H1 (cell line): ENCODE results near the gene FGF2. TPM values are rescaled to one million over a fixed set of nuclear protein-coding genes. Genes with fewer than 3 reads are reported as not detected.

ENCODE experiments used
- CTCF ChIA-PET: fragments of 300-600 bp; sonication (Branson Sonifier 250); formaldehyde crosslinking; loops from one replicate; lab custom pipeline; 2021; ENCODE audit not compliant: partially characterized antibody; lab: Charles Lee
- POLR2A ChIA-PET: fragments of 300-600 bp; sonication (Branson Sonifier 250); formaldehyde crosslinking; loops from one replicate; lab custom pipeline; 2021; ENCODE audit warnings: inconsistent platforms; ENCODE audit not compliant: partially characterized antibody; lab: Charles Lee
- DNase-seq, 2 experiments: peaks; one replicate each; pipeline versions ENCODE4 v3.0.0 to v3.0.0-alpha.2; 2010 to 2022; ENCODE audit warnings: low spot score in 2 of 2, low read depth in 1 of 2, mixed read lengths in 1 of 2
- FAIRE-seq: peaks from 2 replicates; lab custom pipeline; 2011; peaks lifted over from hg19 to GRCh38; lab: Jason Lieb, UNC
- H2AFZ ChIP-seq: 2 replicates; pipeline ENCODE4 v1.8.1; 2012; ENCODE audit warnings: low read length, inconsistent platforms
- H2AK5ac ChIP-seq: 2 replicates; pipeline ENCODE4 v1.6.1; 2013; ENCODE audit warnings: low read depth, low read length
- H2BK120ac ChIP-seq: replicated peaks from 2 replicates; pipeline ENCODE3; 2013; ENCODE audit warnings: low read depth, low read length, inconsistent platforms
- H2BK12ac ChIP-seq: 2 replicates; pipeline ENCODE4 v1.6.1; 2013; ENCODE audit warnings: low read depth, low read length
- H2BK15ac ChIP-seq: 2 replicates; pipeline ENCODE4 v1.6.1; 2013; ENCODE audit warnings: low read length
- H2BK20ac ChIP-seq: 2 replicates; pipeline ENCODE4 v1.6.1; 2013; ENCODE audit warnings: low read length
- H2BK5ac ChIP-seq: 2 replicates; pipeline ENCODE4 v1.6.1; 2013; ENCODE audit warnings: low read depth, low read length
- H3K14ac ChIP-seq: 2 replicates; pipeline ENCODE4 v1.6.1; 2013; ENCODE audit warnings: inconsistent platforms; ENCODE audit not compliant: insufficient read length
- H3K18ac ChIP-seq: 2 replicates; pipeline ENCODE4 v1.6.1; 2013; ENCODE audit warnings: low read length; ENCODE audit errors: extremely low read depth
- H3K23ac ChIP-seq: 2 replicates; pipeline ENCODE4 v1.6.1; 2013; ENCODE audit warnings: inconsistent platforms; ENCODE audit not compliant: insufficient read length
- H3K23me2 ChIP-seq: 2 replicates; pipeline ENCODE4 v1.6.1; 2013; ENCODE audit warnings: low read depth, low read length
- H3K27ac ChIP-seq: 2 replicates; pipeline ENCODE4 v1.6.1; 2011; ENCODE audit warnings: low read depth, low read length, inconsistent platforms
- H3K27me3 ChIP-seq, 4 experiments: replicated peaks in 1 of 4; 1 replicate in 1 of 4; 2 replicates in 3 of 4; pipeline versions ENCODE4 v1.6.1 to v1.8.1; 2011 to 2013; ENCODE audit warnings: low read length in 3 of 4, mild to moderate bottlenecking in 3 of 4, inconsistent platforms in 2 of 4, mixed read lengths in 2 of 4, moderate library complexity in 1 of 4; ENCODE audit not compliant: control insufficient read depth in 3 of 4, insufficient read depth in 3 of 4; ENCODE audit errors: extremely low read depth in 1 of 4
- H3K36me3 ChIP-seq, 4 experiments: 2 replicates each; pipeline versions ENCODE4 v1.6.1 to v1.8.1; 2011 to 2013; ENCODE audit warnings: mild to moderate bottlenecking in 4 of 4, low read length in 3 of 4, moderate library complexity in 2 of 4, control low read depth in 1 of 4, inconsistent platforms in 1 of 4; ENCODE audit not compliant: insufficient read depth in 4 of 4, control insufficient read depth in 2 of 4
- H3K4ac ChIP-seq: replicated peaks from 2 replicates; pipeline ENCODE3; 2013; ENCODE audit warnings: low read length, low read depth, mixed read lengths, inconsistent platforms; ENCODE audit not compliant: insufficient read length
- H3K4me1 ChIP-seq, 4 experiments: replicated peaks in 1 of 4; 1 replicate in 1 of 4; 2 replicates in 3 of 4; pipeline versions ENCODE4 v1.6.1 to v1.8.1; 2011 to 2013; ENCODE audit warnings: low read length in 3 of 4, inconsistent platforms in 2 of 4, mixed read lengths in 1 of 4; ENCODE audit not compliant: insufficient read depth in 4 of 4, control insufficient read depth in 3 of 4
- H3K4me2 ChIP-seq, 2 experiments: 2 replicates each; pipeline versions ENCODE4 v1.6.1 to v1.8.1; 2011 to 2013; ENCODE audit warnings: low read depth in 2 of 2, low read length in 2 of 2, control low read depth in 1 of 2, inconsistent platforms in 1 of 2, mild to moderate bottlenecking in 1 of 2; ENCODE audit not compliant: insufficient read depth in 1 of 2
- H3K4me3 ChIP-seq, 4 experiments: fragments of 200-600, 300-600 bp in 1 of 4; sonication (generic), shearing (Covaris generic), sonication (Bioruptor Twin) in 1 of 4; 2 replicates each; pipeline versions ENCODE4 v1.5.1 to v1.8.1; 2011 to 2016; ENCODE audit warnings: low read length in 4 of 4, low read depth in 3 of 4, control low read depth in 2 of 4, inconsistent platforms in 2 of 4, mild to moderate bottlenecking in 2 of 4, mixed read lengths in 1 of 4, moderate library complexity in 1 of 4; ENCODE audit not compliant: insufficient read depth in 2 of 4; ENCODE audit errors: extremely low read depth in 1 of 4
- H3K56ac ChIP-seq: replicated peaks from 2 replicates; pipeline ENCODE3; 2013; ENCODE audit warnings: low read depth, mild to moderate bottlenecking, mixed read lengths, low read length, inconsistent platforms; ENCODE audit not compliant: insufficient read length
- H3K79me1 ChIP-seq: 2 replicates; pipeline ENCODE4 v1.6.1; 2013; ENCODE audit warnings: low read depth, low read length, control low read depth
- H3K79me2 ChIP-seq, 2 experiments: 2 replicates each; pipeline versions ENCODE4 v1.6.1 to v1.8.1; 2012 to 2013; ENCODE audit warnings: low read length in 2 of 2, mild to moderate bottlenecking in 2 of 2, inconsistent platforms in 1 of 2; ENCODE audit not compliant: insufficient read depth in 2 of 2, control insufficient read depth in 1 of 2
- H3K9ac ChIP-seq, 4 experiments: replicated peaks in 1 of 4; 1 replicate in 1 of 4; 2 replicates in 3 of 4; pipeline versions ENCODE4 v1.6.1 to v1.8.1; 2011 to 2013; ENCODE audit warnings: low read depth in 3 of 4, low read length in 3 of 4, control low read depth in 2 of 4, mild to moderate bottlenecking in 2 of 4, moderate library complexity in 2 of 4, inconsistent platforms in 1 of 4; ENCODE audit errors: extremely low read depth in 1 of 4
- H3K9me3 ChIP-seq, 2 experiments: 2 replicates each; pipeline versions ENCODE4 v1.6.1 to v1.8.1; 2012 to 2013; ENCODE audit warnings: mild to moderate bottlenecking in 2 of 2, moderate library complexity in 2 of 2, control low read depth in 1 of 2, inconsistent platforms in 1 of 2, low read depth in 1 of 2, low read length in 1 of 2, mixed read lengths in 1 of 2; ENCODE audit not compliant: insufficient read depth in 2 of 2
- H4K20me1 ChIP-seq, 2 experiments: replicated peaks in 1 of 2; 2 replicates each; pipeline versions ENCODE3 to v1.8.1; 2011 to 2013; ENCODE audit warnings: inconsistent platforms in 2 of 2, low read length in 2 of 2, mild to moderate bottlenecking in 1 of 2; ENCODE audit not compliant: insufficient read depth in 2 of 2, control insufficient read depth in 1 of 2
- H4K5ac ChIP-seq: 2 replicates; pipeline ENCODE4 v1.6.1; 2013; ENCODE audit warnings: low read length, low read depth, mixed read lengths, inconsistent platforms; ENCODE audit not compliant: insufficient read length
- H4K8ac ChIP-seq: 2 replicates; pipeline ENCODE4 v1.8.0; 2013; ENCODE audit warnings: mild to moderate bottlenecking, moderate library complexity, low read length, inconsistent platforms; ENCODE audit not compliant: insufficient read depth; ENCODE audit errors: extremely low read depth
- H4K91ac ChIP-seq: replicated peaks from 2 replicates; pipeline ENCODE3; 2013; ENCODE audit warnings: low read length, mixed read lengths, inconsistent platforms; ENCODE audit not compliant: insufficient read length
- POLR2A ChIP-seq, 2 experiments: IDR thresholded peaks; 1 replicate in 1 of 2; 2 replicates in 1 of 2; pipeline ENCODE4 v1.6.1; 2011; ENCODE audit warnings: low read depth in 2 of 2, low read length in 2 of 2, mild to moderate bottlenecking in 2 of 2; ENCODE audit errors: control extremely low read depth in 1 of 2
- WGBS, 2 experiments: shearing (Covaris generic) in 1 of 2; methylation state at CpG; one replicate each; pipeline versions ENCODE4 v1.1.6 to v1.1.7; 2013 to 2015; ENCODE audit warnings: low lambda C conversion rate in 2 of 2, mixed read lengths in 2 of 2, inconsistent platforms in 1 of 2, low coverage in 1 of 2, missing lambda C conversion rate in 1 of 2; ENCODE audit not compliant: insufficient replicate concordance in 2 of 2, insufficient coverage in 1 of 2, insufficient read length in 1 of 2; ENCODE audit errors: extremely low coverage in 1 of 2, missing lambda C conversion rate in 1 of 2; 5-methylcytosine and 5-hydroxymethylcytosine counted together
- polyA plus RNA-seq, 7 experiments: library from polyadenylated mRNA; depleted of rRNA in 3 of 7; stranded (reverse) in 5 of 7; unstranded in 2 of 7; fragments of >200 nt in 5 of 7; fragments of 200-250 nt in 2 of 7; gene quantifications; 1 replicate in 5 of 7; 2 replicates in 1 of 7; 4 replicates in 1 of 7; pipeline versions ENCODE4 v1.2.1 to v1.2.3, GENCODE V29; 2011 to 2013; ENCODE audit warnings: missing spikeins in 2 of 7, mixed read lengths in 2 of 7
- total RNA-seq: library from RNA; stranded (reverse); fragmentation: NEBNext Ultra II Directional; extraction: Animal tissue kit (Norgen Biotek cat#: 25700); gene quantifications from 2 replicates; pipeline ENCODE4 v1.2.1, GENCODE V29; 2021
- TF ChIP-seq, protein P1 (sequence below): IDR thresholded peaks from 2 replicates; pipeline ENCODE4 v1.6.1; 2011; ENCODE audit warnings: low read depth, mild to moderate bottlenecking, low read length; ENCODE audit not compliant: insufficient read depth

Gene FGF2
- total and polyA plus RNA-seq, 2 of the 8 experiments (the other 6 are each of a cell fraction or from before 2014, with no cell fraction given): 23.4 to 145 TPM

- no peak overlapping the region; the same call in 1 of the 2 replicates for H3K18ac ChIP-seq
- DNase-seq: no peak
- H2AFZ ChIP-seq: no peak overlapping the region
- peaks cover 2% of the 10 kb centered on the region; the same call in 1 of the 2 replicates for H3K23me2 ChIP-seq
- H4K5ac ChIP-seq: no peak overlapping the region
- peak overlapping the region; percentile 20; the same call in 1 of the 2 replicates for H2BK15ac ChIP-seq
- TF ChIP-seq, protein P1, sequence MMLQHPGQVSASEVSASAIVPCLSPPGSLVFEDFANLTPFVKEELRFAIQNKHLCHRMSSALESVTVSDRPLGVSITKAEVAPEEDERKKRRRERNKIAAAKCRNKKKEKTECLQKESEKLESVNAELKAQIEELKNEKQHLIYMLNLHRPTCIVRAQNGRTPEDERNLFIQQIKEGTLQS: no peak
- 0 out of 3 replicates have a peak, but pooled peaks of 1 of the 2 experiments have one; percentile 20 for TF ChIP-seq POLR2A (IDR thresholded peaks at IDR 0.05; ENCODE audit: control extremely low read depth in 1 of 2, low read depth in 2 of 2, low read length in 2 of 2)
- peaks cover 6 to 36% of the 10 kb centered on the region in 2 experiments; a peak in 3 of 4 replicates for H3K79me2 ChIP-seq
- H3K9me3 ChIP-seq: no peaks in the 10 kb centered on the region
- no peak overlapping the region for H3K4me3 ChIP-seq
- H3K27ac ChIP-seq: no peak overlapping the region
- no peak overlapping the region for H3K23ac ChIP-seq
- WGBS, 2 experiments: 71% methylated on average over 2 of the region's 2 CpGs; no CpG with 5 or more reads in 1 of the 2 experiments
- no peaks in the 10 kb centered on the region for H4K20me1 ChIP-seq
- H2BK12ac ChIP-seq: peak overlapping the region; percentile 70
- H2BK120ac ChIP-seq: no peak overlapping the region
- no peaks in the 10 kb centered on the region for H3K79me1 ChIP-seq
- ChIA-PET POLR2A (interaction anchor here (1.3 to 5.4 kb wide), 2 partner anchors 27 to 92 kb away, joined by 4 to 65 read pairs; partner anchors contain the start of gene BBS12), CTCF (no interaction called here)
- H3K4ac ChIP-seq: no peak overlapping the region
- 0 out of 2 replicates have a peak overlapping the region, but pooled peaks have one; percentile 6 for H2AK5ac ChIP-seq
- H2BK5ac ChIP-seq: no peak overlapping the region; the same call in 1 of the 2 replicates
- H3K36me3 ChIP-seq: peaks cover 0 to 18% (median 0%) of the 10 kb centered on the region in 4 experiments; a peak in 1 of 8 replicates
- no peak overlapping the region for H3K14ac ChIP-seq
- 0 out of 2 replicates have a peak overlapping the region, but pooled peaks have one; percentile 5 for H2BK20ac ChIP-seq
- FAIRE-seq: no peak
- no peak overlapping the region for H3K9ac ChIP-seq
- H3K27me3 ChIP-seq: no peaks in the 10 kb centered on the region
- no peak overlapping the region for H4K91ac ChIP-seq
- H4K8ac ChIP-seq: no peak overlapping the region
- peaks cover 0 to 6% (median 5%) of the 10 kb centered on the region in 4 experiments; a peak in 5 of 7 replicates for H3K4me1 ChIP-seq
- no peak overlapping the region for H3K4me2 ChIP-seq
- H3K56ac ChIP-seq: no peak overlapping the region
Measured at GRCh38 chr4:122824616-122825015, 2.0 kb upstream of the FGF2 start.
